ENCODE data around the gene SCARF1. TPM values are rescaled to one million over a fixed set of nuclear protein-coding genes. Genes with fewer than 3 reads are reported as not detected.

Gene SCARF1
- total RNA-seq, 1 experiment from 2014 or later: 4.9 TPM

GRCh38 chr17:1604831-1605528 is 40.6 kb downstream of the SCARF1 start:
- DNase-seq (ENCODE audit: low spot score) (peak; percentile 40), ATAC-seq (peak; percentile 75)
- POLR2A ChIA-PET: interaction anchor here (1.2 kb wide), 1 partner anchor 19 kb away, joined by 4 read pairs; no protein-coding TSS in a partner anchor
- CTCF ChIA-PET: interaction anchor here (0.7 to 3.7 kb wide), 8 partner anchors 13 to 240 kb away, joined by 3 to 24 read pairs (median 4); partner anchors contain the start of gene INPP5K
- Mint-ChIP-seq H3K9me3 (peaks cover 7% of the 10 kb centered on the region), H3K27ac (peak overlapping the region; percentile 69), H3K4me3 (no peak overlapping the region), H3K36me3 (peaks cover 9% of the 10 kb centered on the region), H3K27me3 (ENCODE audit: low read depth) (no peaks in the 10 kb centered on the region), H3K4me1 (peaks cover 9% of the 10 kb centered on the region)
- 0 out of 2 replicates have a peak, but pooled peaks have one; percentile 33 for TF ChIP-seq ZNF317 (CRISPR knock-in tag; IDR thresholded peaks at IDR 0.05; ENCODE audit: borderline replicate concordance, low read depth)
- TF ChIP-seq NFE2L1 (CRISPR knock-in tag; IDR thresholded peaks at IDR 0.05): no peak
- no peak for TF ChIP-seq SMAD4 (CRISPR knock-in tag; IDR thresholded peaks at IDR 0.05)

- CTCF ChIA-PET: no interaction called here
- no peak overlapping the region for H3K27ac Mint-ChIP-seq
Observed at GRCh38 chr17:1601571-1601970, 44.0 kb downstream of the SCARF1 start.

More at GRCh38 chr17:1601571-1601970, 44.0 kb downstream of the SCARF1 start:
- H3K4me1 Mint-ChIP-seq: peaks cover 12% of the 10 kb centered on the region
- H3K9me3 Mint-ChIP-seq: peaks cover 7% of the 10 kb centered on the region
- peaks cover 9% of the 10 kb centered on the region for H3K36me3 Mint-ChIP-seq
- H3K4me3 Mint-ChIP-seq: no peak overlapping the region
- POLR2A ChIA-PET: no interaction called here
- no peak for ATAC-seq
- TF ChIP-seq E2F1 (CRISPR knock-in tag; IDR thresholded peaks at IDR 0.05) (no peak), FOXP4 (CRISPR knock-in tag; IDR thresholded peaks at IDR 0.05) (no peak), ZSCAN18 (CRISPR knock-in tag; IDR thresholded peaks at IDR 0.05) (no peak), USF2 (CRISPR knock-in tag; IDR thresholded peaks at IDR 0.05) (no peak), CREM (CRISPR knock-in tag; IDR thresholded peaks at IDR 0.05) (no peak), HMGXB4 (CRISPR knock-in tag; IDR thresholded peaks at IDR 0.05) (no peak), ZMAT4 (CRISPR knock-in tag; IDR thresholded peaks at IDR 0.05) (no peak), TEAD1 (CRISPR knock-in tag; IDR thresholded peaks at IDR 0.05) (no peak), ZNF425 (CRISPR knock-in tag; conservative IDR thresholded peaks at IDR 0.05) (no peak), RELA (CRISPR knock-in tag; IDR thresholded peaks at IDR 0.05; ENCODE audit: borderline replicate concordance) (no peak), ERG (CRISPR knock-in tag; IDR thresholded peaks at IDR 0.05) (no peak)
- DNase-seq (ENCODE audit: low spot score): no peak
- no peaks in the 10 kb centered on the region for H3K27me3 Mint-ChIP-seq (ENCODE audit: low read depth)
